Spleen (tissue), 11 donors: ENCODE data around the gene LCN10. TPM values are rescaled to one million over a fixed set of nuclear protein-coding genes. Genes with fewer than 3 reads are reported as not detected.

Source experiments
- DNase-seq: peaks from one replicate; pipeline ENCODE4 v3.0.0-alpha.2; 2020
- H3K27ac ChIP-seq, 8 donors: fragments of 200-600 bp; sonication (generic) in 7 of 8; 1 replicate in 4 of 8; 2 replicates in 4 of 8; pipeline versions ENCODE4 v1.5.0 to v1.8.0; 2016 to 2021; ENCODE audit warnings: inconsistent platforms in 4 of 8, mild to moderate bottlenecking in 4 of 8, moderate library complexity in 1 of 8
- H3K27me3 ChIP-seq, 7 donors: fragments of 200-600 bp; sonication (generic) in 6 of 7; replicated peaks in 1 of 7; 1 replicate in 4 of 7; 2 replicates in 3 of 7; pipeline versions ENCODE4 v1.5.0 to v1.8.0; 2016 to 2021; ENCODE audit warnings: inconsistent platforms in 3 of 7, mild to moderate bottlenecking in 1 of 7
- H3K36me3 ChIP-seq, 6 donors: fragments of 200-600 bp; sonication (generic) in 5 of 6; 1 replicate in 4 of 6; 2 replicates in 2 of 6; pipeline versions ENCODE4 v1.5.0 to v1.8.0; 2016 to 2021; ENCODE audit warnings: inconsistent platforms in 2 of 6
- H3K4me1 ChIP-seq, 6 donors: fragments of 200-600 bp; sonication (generic) in 5 of 6; 1 replicate in 3 of 6; 2 replicates in 3 of 6; pipeline versions ENCODE4 v1.5.0 to v1.8.0; 2016 to 2021; ENCODE audit warnings: inconsistent platforms in 3 of 6
- H3K4me3 ChIP-seq, 8 donors: fragments of 200-600 bp; sonication (generic) in 7 of 8; 1 replicate in 4 of 8; 2 replicates in 4 of 8; pipeline versions ENCODE4 v1.5.0 to v1.8.0; 2016 to 2021; ENCODE audit warnings: inconsistent platforms in 4 of 8, mild to moderate bottlenecking in 4 of 8, moderate library complexity in 2 of 8
- H3K9me3 ChIP-seq, 8 donors: fragments of 200-600 bp; sonication (generic) in 7 of 8; 1 replicate in 4 of 8; 2 replicates in 4 of 8; pipeline versions ENCODE4 v1.5.0 to v1.8.0; 2016 to 2021; ENCODE audit warnings: inconsistent platforms in 4 of 8
- CTCF ChIP-seq, 11 experiments: fragments of 200-600 bp in 7 of 11; fragments of 450-650 bp in 4 of 11; sonication (generic) in 4 of 11; IDR thresholded peaks in 8 of 11; conservative IDR thresholded peaks in 3 of 11; 1 replicate in 7 of 11; 2 replicates in 4 of 11; pipeline versions ENCODE4 v1.4.0 to v1.8.0; 2016 to 2021; ENCODE audit warnings: antibody characterized with exemption in 11 of 11, inconsistent platforms in 4 of 11, mild to moderate bottlenecking in 1 of 11
- POLR2A ChIP-seq, 3 donors: fragments of 450-650 bp; IDR thresholded peaks; one replicate each; pipeline ENCODE4 v1.5.1; 2017; ENCODE audit warnings: antibody characterized with exemption in 3 of 3, mild to moderate bottlenecking in 1 of 3
- POLR2AphosphoS5 ChIP-seq, 3 donors: sonication (generic); formaldehyde crosslinking; IDR thresholded peaks; one replicate each; pipeline ENCODE4 v1.5.1; 2017; ENCODE audit warnings: antibody characterized with exemption in 3 of 3
- WGBS, 5 donors: extraction: QIAGEN DNeasy Blood & Tissue Kit in 3 of 5; methylation state at CpG; one replicate each; pipeline versions ENCODE4 v1.1.5 to v1.1.7; 2013 to 2018; 5-methylcytosine and 5-hydroxymethylcytosine counted together
- intact Hi-C: fragments of 100-400 bp; cut with DNase I; formaldehyde crosslinking; loops from one replicate; pipeline ENCODE4 v1.15.0; 2023; ENCODE audit warnings: low total_unique reads
- polyA plus RNA-seq, 3 donors: library from polyadenylated mRNA; stranded (reverse); fragments of 200-250 nt; gene quantifications; one replicate each; pipeline ENCODE4 v1.2.1, GENCODE V29; 2013
- total RNA-seq, 7 donors: library from RNA; depleted of rRNA in 3 of 7; stranded (reverse); fragments of >200 nt in 3 of 7; fragmentation: NEBNext Ultra II Directional in 4 of 7; extraction: Animal tissue kit (Norgen Biotek cat#: 25700) in 4 of 7; gene quantifications; one replicate each; pipeline versions ENCODE4 v1.1.0 to v1.2.1, GENCODE V29; 2016 to 2021
- donor health status: healthy with polysubstance abuse.
- donor health status: DM: no; HTN: no; CAD: no; lungs with moderate emphysema.
- donor health status: DM: no; HTN: no; CAD: no.
- donor health status: Bipolar disorder and iron deficiency.
- donor health status: healthy.
- donor health status: DM: no; HTN: no; CAD: no.
- donor health status: DM: yes; HTN: yes; CAD: no.

Gene LCN10
- total and polyA plus RNA-seq, 10 donors: 7.2 to 41.3 (median 15.8) TPM

DNA sequence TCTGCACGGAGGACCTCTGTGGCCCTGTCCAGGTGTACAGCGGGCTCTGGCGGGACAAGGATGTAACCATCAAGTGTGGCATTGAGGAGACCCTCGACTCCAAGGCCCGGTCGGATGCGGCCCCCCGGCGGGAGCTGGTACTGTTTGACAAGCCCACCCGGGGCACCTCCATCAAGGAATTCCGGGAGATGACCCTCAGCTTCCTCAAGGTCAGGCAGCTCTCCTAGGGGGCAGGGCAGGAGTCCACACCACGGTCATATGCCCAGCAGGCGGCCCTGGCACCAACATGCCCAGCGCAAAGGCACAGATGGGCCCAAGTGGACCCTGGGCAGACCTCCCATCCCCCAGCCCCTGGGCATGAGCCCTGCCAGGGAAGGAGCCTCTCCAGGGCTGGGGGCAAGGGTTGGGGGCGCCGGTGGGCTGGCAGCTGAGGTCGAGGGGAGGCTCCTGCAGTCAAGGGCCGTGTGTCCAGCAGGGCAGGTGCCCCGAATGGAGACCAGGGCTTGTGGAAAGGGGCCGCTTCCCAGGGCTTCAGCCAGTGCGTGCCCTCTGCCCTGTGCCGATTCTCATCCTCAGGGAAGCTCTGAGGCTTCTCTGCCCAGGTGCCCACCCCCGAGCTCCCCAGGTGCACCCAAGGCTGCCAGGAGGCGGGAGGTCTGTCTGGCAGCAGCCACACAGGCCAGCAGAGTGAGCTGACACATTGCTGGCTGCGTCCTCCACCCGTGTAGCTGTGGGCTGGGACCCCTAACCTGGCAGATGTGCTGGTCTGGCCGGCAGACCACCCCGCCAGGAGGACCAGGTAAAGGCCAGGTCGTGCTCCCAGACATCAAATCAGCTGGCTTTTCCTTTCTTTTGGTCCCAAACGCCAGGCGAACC, 20.4 kb downstream of the LCN10 start:
- TF ChIP-seq POLR2A (IDR thresholded peaks at IDR 0.05) (no peak), CTCF (IDR thresholded peaks at IDR 0.05 in 8 of 11, conservative IDR thresholded peaks at IDR 0.05 in 3 of 11) (no peak), POLR2AphosphoS5 (IDR thresholded peaks at IDR 0.05) (peak in 2 of 3 donors; percentile 1 to 3)
- no peaks in the 10 kb centered on the region for H3K9me3 ChIP-seq
- 65 to 78% (median 76%) methylated on average over 13 to 31 of the region's 31 CpGs for WGBS, 5 donors
- H3K4me3 ChIP-seq: no peak overlapping the region
- no peak for DNase-seq
- peaks cover 6 to 65% (median 50%) of the 10 kb centered on the region in 6 donors for H3K36me3 ChIP-seq
- H3K4me1 ChIP-seq: peaks cover 16 to 90% (median 84%) of the 10 kb centered on the region in 6 donors
- no peak overlapping the region for H3K27ac ChIP-seq
- no peaks in the 10 kb centered on the region for H3K27me3 ChIP-seq
- intact Hi-C loops: no loop called here

- Histone ChIP-seq H3K4me1 (peaks cover 12 to 82% (median 75%) of the 10 kb centered on the region in 6 donors), H3K4me3 (no peak overlapping the region), H3K36me3 (peaks cover 6 to 62% (median 50%) of the 10 kb centered on the region in 6 donors), H3K9me3 (no peaks in the 10 kb centered on the region), H3K27ac (peak overlapping the region in 3 of 8 donors; percentile 17 to 18 (median 18)), H3K27me3 (peaks cover 0 to 5% (median 0%) of the 10 kb centered on the region in 7 donors)
- 63 to 80% (median 68%) methylated on average over 16 to 30 of the region's 30 CpGs for WGBS, 5 donors
- TF ChIP-seq POLR2A (IDR thresholded peaks at IDR 0.05) (no peak), POLR2AphosphoS5 (IDR thresholded peaks at IDR 0.05) (peak in 2 of 3 donors; percentile 38 to 64), CTCF (IDR thresholded peaks at IDR 0.05 in 8 of 11, conservative IDR thresholded peaks at IDR 0.05 in 3 of 11) (no peak)
- peak; percentile 76 for DNase-seq
- intact Hi-C loops: no loop called here
Observed at GRCh38 chr9:136721339-136722092, 21.2 kb downstream of the LCN10 start.

DNA sequence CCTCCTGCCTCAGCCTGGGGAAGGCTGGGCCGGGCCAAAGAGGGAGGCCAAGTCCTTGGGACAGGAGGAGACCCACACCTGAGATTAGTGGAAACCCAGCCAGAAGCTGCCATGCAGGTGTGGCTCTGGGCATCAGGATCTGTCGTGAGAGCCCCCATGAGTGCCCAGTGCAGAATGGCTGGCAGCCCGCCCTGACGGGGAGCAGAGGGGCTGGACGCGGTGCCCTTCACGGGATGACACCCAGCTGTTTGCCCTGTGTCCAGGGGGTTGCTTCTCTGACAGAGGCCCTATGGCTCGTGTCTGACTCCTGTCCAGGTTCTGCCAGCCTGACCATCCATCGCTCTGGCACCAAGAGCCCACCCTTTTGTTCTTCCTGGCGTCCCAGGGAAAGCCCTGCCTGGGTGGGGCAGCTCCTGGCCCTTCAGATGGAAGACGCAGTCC, 21.8 kb downstream of the LCN10 start:
- H3K36me3 ChIP-seq: peaks cover 6 to 56% (median 47%) of the 10 kb centered on the region in 6 donors
- no peaks in the 10 kb centered on the region for H3K9me3 ChIP-seq
- 69 to 83% (median 71%) methylated on average over 9 to 11 of the region's 11 CpGs for WGBS, 5 donors
- TF ChIP-seq POLR2AphosphoS5 (IDR thresholded peaks at IDR 0.05): no peak
- no peak for TF ChIP-seq POLR2A (IDR thresholded peaks at IDR 0.05)
- TF ChIP-seq CTCF (IDR thresholded peaks at IDR 0.05 in 8 of 11, conservative IDR thresholded peaks at IDR 0.05 in 3 of 11): no peak
- peaks cover 0 to 6% (median 0%) of the 10 kb centered on the region in 7 donors for H3K27me3 ChIP-seq
- no peak overlapping the region for H3K4me3 ChIP-seq
- H3K27ac ChIP-seq: peak overlapping the region in 2 of 8 donors; percentile 17 to 68
- H3K4me1 ChIP-seq: peaks cover 6 to 78% (median 69%) of the 10 kb centered on the region in 6 donors
- no peak for DNase-seq
- intact Hi-C loops: no loop called here
